Activated CD4-positive, alpha-beta T cell treated with anti-CD3 and anti-CD28 coated beads, Interleukin-2, amount 50 U/mL, for 24 hours (primary cell): ENCODE measurements around the gene CLEC2D.
"Not testable (repeated sequence)": the region's sequence is repeated elsewhere in the genome, so short reads cannot be mapped to it uniquely, and the experiment has no call there.

Experiments
- DNase-seq, 2 donors: peaks; one replicate each; pipeline ENCODE4 v3.0.0-alpha.2; 2020; ENCODE audit warnings: low read depth in 1 of 2, low spot score in 1 of 2

Gene CLEC2D, protein sequence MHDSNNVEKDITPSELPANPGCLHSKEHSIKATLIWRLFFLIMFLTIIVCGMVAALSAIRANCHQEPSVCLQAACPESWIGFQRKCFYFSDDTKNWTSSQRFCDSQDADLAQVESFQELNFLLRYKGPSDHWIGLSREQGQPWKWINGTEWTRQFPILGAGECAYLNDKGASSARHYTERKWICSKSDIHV

GRCh38 chr12:9669534-9669933 lies at the start of gene CLEC2D:
Gene CLEC2D (plus strand): TSS chr12:9669713. CDS start chr12:9669735, 22 bp downstream.
- DNase-seq = peak in 1 of 2 donors; percentile 63

- DNase-seq = no peak
Measured at GRCh38 chr12:9625019-9625418, 44.5 kb upstream of the CLEC2D start.

- DNase-seq = no peak
Measured at GRCh38 chr12:9626291-9626690, 43.2 kb upstream of the CLEC2D start.

GRCh38 chr12:9626821-9627220 lies 42.7 kb upstream of the CLEC2D start:
- no peak for DNase-seq

DNA sequence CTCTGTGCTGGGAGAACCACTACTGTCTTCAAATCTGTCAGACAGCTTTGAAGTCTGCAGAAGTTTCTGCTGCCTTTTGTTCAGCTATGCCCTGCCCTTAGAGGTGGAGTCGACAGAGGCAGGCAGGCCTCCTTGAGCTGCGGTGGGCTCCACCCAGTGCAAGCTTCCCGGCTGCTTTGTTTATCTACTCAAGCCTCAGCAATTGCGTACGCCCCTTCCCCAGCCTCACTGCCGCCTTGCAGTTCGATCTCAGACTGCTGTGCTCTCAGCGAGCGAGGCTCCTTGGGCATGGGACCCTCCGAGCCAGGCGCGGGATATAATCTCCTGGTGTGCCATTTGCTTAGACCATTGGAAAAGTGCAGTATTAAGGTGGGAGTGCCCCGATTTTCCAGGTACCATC lies 36.7 kb upstream of the CLEC2D start:
- no peak for DNase-seq

GRCh38 chr12:9634177-9634803 lies 35.2 kb upstream of the CLEC2D start:
- peak; percentile 51 to 83 for DNase-seq

DNA sequence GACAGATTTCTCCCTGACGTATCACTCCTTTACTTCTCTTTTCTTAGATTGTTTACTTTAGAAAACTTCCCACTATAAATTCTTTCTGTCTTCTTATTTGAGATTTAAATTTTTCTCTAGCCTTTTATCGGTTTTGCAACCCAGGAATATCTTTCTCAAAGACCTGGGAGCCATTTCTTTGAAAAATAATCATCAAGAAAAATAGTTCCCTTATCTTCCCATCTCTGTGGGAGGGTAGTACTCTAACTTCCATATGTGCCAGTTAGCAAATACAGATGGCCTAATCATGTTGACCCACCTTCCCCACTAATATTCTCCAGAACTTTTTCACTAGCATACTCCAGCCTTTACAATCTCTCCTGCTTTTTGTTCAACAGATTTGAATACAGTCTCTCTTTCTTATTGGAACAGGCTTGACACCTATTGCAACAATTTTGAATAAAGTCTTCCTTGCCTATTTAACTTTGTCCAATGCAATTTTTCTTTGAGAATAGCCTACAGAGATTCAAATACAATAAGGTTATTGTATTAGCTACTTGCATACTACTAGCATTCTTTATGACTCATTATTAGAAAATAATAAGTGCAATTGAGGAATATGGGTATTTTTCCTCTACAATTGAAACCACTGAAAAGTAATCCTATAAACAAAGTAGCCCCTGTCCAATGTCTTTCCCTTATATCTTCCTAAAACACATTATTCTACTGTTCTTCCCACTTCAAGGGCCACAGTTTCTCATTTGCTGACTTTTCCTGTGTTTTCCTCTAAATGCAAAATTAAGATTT lies 34.4 kb upstream of the CLEC2D start:
- no peak for DNase-seq

GRCh38 chr12:9636150-9636850 lies 33.2 kb upstream of the CLEC2D start:
- DNase-seq = no peak

DNA sequence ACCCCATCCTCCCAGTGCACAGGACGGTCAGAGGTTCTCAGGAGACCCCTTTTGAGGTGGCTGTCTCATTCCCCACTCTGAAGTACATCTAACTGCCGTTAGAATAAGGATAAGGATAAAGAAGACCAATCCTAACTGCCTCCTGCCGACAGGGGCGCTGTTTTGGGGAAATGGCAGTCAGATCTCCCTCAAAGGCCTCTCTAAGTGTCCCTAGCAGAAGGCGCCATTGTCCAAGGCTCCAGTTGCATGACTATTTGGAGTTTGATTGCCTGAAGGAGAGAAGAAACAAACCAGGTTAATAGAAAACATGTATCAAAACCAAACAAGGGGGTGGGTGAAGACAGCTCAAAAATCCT lies 32.7 kb upstream of the CLEC2D start:
- DNase-seq = no peak

- DNase-seq = no peak
Measured at GRCh38 chr12:9640024-9640423, 29.5 kb upstream of the CLEC2D start.

DNA sequence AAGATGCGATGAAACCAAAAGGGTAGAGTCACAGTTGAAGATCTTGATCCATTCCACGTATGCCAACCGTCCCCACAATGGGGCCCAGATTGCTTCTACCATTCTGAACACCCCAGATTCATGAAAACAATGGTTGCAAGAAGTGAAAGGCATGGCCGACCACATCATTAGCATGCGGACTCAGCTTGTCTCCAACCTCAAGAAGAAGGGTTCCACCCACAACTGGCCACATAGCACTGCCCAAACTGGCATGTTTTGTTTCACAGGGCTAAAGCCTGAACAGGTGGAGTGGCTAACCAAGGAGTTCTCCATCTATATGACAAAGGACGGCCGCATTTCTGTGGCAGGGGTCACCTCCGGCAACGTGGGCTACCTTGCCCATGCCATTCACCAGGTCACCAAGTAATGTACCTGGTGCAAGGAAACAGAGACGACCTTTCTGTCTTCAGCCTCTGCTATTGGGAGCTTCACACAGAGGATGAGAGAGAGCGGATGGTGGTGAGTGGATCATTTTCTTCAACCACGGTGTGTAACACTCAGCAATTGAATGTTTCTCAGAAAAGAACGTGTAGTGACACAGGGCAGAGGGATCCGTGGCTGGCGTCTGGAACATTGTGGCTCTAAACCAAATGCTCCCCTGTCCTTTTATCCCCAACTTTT lies 26.8 kb upstream of the CLEC2D start:
- no peak for DNase-seq

- DNase-seq = no peak
Measured at GRCh38 chr12:9643266-9643660, 26.2 kb upstream of the CLEC2D start.

DNA sequence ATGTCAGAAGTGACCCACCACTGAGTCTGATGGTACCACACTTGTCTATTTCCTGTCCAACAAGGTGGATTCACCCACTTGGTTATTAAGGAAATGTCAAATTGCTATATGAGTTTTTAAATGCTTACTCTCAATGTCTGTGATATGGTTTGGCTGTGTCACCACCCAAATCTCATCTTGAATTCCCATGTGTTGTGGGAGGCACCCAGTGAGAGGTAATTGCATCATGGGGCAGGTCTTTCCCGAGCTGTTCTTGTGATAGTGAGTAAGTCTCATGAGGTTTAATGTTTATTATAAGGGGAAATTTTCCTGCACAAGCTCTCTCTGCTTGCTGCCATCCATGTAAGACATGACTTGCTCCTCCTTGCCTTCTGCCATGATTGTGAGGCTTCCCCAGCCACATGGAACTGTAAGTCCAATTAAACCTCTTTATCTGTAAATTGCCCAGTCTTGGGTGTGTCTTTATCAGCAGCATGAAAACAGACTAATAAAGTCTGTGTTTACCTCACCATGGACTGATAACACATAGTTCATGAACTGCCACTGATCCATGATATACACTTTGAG lies 24.4 kb upstream of the CLEC2D start:
- not testable (repeated sequence) for DNase-seq

GRCh38 chr12:9646794-9647781 lies 22.4 kb upstream of the CLEC2D start:
- no peak for DNase-seq

- DNase-seq = peak; percentile 74 to 87
Measured at GRCh38 chr12:9647825-9648700, 21.4 kb upstream of the CLEC2D start.

DNA sequence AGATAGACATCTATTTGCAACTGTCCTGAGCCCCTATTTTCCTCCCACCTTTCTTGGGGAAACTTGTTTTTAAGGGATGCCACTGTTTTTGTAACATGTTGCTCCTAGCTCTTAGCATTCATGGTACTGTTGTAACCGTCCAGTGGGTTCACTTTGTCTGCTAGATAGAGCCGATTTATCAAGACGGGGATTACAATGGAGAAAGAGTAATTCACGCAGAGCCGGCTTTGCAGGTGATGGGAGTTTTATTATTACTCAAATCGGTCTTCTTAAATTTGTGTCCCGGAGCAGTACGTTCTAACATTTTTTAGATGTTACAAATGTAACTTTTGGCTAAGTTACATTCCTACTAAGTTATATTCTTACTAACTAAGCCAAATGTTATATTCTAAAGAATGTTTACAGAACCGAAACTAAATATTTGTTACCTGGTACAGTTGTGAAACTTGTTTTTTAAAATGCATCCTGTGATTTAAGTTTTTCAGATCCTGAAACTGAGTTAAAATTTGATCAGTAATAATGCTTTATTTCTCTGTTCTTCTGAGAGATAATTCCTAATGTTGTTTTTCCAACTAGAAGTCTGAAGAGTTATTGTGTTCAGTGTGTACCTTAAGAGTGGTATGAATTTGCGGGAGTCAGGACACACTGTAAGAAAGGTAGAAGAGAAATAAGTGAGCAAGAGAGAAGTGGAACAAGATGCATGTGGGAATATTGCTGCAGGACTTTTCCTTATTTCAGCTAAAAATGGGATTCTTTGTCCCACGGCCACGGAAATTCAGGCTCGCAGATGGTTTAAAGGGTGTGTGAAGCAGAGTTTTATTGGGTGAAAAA lies 20.6 kb upstream of the CLEC2D start:
- no peak for DNase-seq

DNA sequence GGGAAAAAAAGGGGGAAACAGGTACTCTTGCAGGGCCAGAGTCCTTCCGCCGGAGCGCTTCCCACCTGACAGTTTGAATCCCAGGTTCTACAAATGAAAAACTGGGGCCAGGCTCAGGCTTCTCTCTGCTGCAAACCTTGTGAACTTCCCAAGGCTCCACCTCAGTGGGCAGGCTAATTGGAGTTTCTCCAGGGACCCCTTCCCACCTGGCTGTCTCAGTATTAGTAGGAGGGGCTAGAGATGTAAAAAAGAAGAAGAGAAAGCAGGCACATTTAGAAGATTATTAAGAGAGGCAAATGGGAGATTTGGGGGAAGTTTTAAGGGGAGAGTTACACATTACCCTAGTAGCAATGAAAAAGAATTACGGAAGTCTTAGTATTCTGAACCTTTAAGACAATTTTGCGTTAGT lies 20.0 kb upstream of the CLEC2D start:
- DNase-seq = peak in 1 of 2 donors; percentile 41

GRCh38 chr12:9650151-9650576 lies 19.3 kb upstream of the CLEC2D start:
- DNase-seq = no peak
